ENCODE data around the gene DMXL1.
A peak's percentile ranks its signal among the peaks of the same experiment; 100 is the strongest.
"Not testable (repeated sequence)": the region's sequence is repeated elsewhere in the genome, so short reads cannot be mapped to it uniquely, and the experiment has no call there.

The DMXL1 gene

GRCh38 chr5:119122474-119122873 lies 51.6 kb downstream of the DMXL1 start:
- DNase-seq (ENCODE audit: low read depth): not testable (repeated sequence)

- DNase-seq (ENCODE audit: low read depth): no peak
These were observed 52.4 kb downstream of the DMXL1 start for GRCh38 chr5:119123280-119123679.

GRCh38 chr5:119129770-119130169 lies 58.9 kb downstream of the DMXL1 start:
- no peak for DNase-seq (ENCODE audit: low read depth)

- no peak for DNase-seq (ENCODE audit: low read depth)
These were observed 60.8 kb downstream of the DMXL1 start for GRCh38 chr5:119131530-119132304.

GRCh38 chr5:119135743-119136142 lies 64.9 kb downstream of the DMXL1 start:
- not testable (repeated sequence) for DNase-seq (ENCODE audit: low read depth)

- no peak for DNase-seq (ENCODE audit: low read depth)
These were observed 65.9 kb downstream of the DMXL1 start for GRCh38 chr5:119136666-119137318.

GRCh38 chr5:119153629-119154028 lies 82.7 kb downstream of the DMXL1 start:
- DNase-seq (ENCODE audit: low read depth): no peak

- DNase-seq (ENCODE audit: low read depth): no peak
These were observed 87.3 kb downstream of the DMXL1 start for GRCh38 chr5:119158144-119158543.

GRCh38 chr5:119161430-119161829 lies 90.5 kb downstream of the DMXL1 start:
- no peak for DNase-seq (ENCODE audit: low read depth)

- peak; percentile 57 for DNase-seq (ENCODE audit: low read depth)
These were observed 95.1 kb downstream of the DMXL1 start for GRCh38 chr5:119166026-119166425.

- DNase-seq (ENCODE audit: low read depth): peak; percentile 10
These were observed 97.5 kb downstream of the DMXL1 start for GRCh38 chr5:119168401-119168800.

GRCh38 chr5:119171686-119172085 lies 100.8 kb downstream of the DMXL1 start:
- no peak for DNase-seq (ENCODE audit: low read depth)

GRCh38 chr5:119174578-119175163 lies 103.8 kb downstream of the DMXL1 start:
- DNase-seq (ENCODE audit: low read depth): no peak

GRCh38 chr5:119176785-119177184 lies 105.9 kb downstream of the DMXL1 start:
- DNase-seq (ENCODE audit: low read depth): no peak

- DNase-seq (ENCODE audit: low read depth): no peak
These were observed 106.3 kb downstream of the DMXL1 start for GRCh38 chr5:119177226-119177625.

- DNase-seq (ENCODE audit: low read depth): no peak
These were observed 107.5 kb downstream of the DMXL1 start for GRCh38 chr5:119178435-119178834.

GRCh38 chr5:119179857-119180641 lies 109.2 kb downstream of the DMXL1 start:
- peak; percentile 27 for DNase-seq (ENCODE audit: low read depth)

GRCh38 chr5:119185512-119185911 lies 114.6 kb downstream of the DMXL1 start:
- DNase-seq (ENCODE audit: low read depth): not testable (repeated sequence)

GRCh38 chr5:119187776-119188529 lies 117.1 kb downstream of the DMXL1 start:
- no peak for DNase-seq (ENCODE audit: low read depth)

- no peak for DNase-seq (ENCODE audit: low read depth)
These were observed 119.7 kb downstream of the DMXL1 start for GRCh38 chr5:119190470-119191095.

- no peak for DNase-seq (ENCODE audit: low read depth)
These were observed 121.1 kb downstream of the DMXL1 start for GRCh38 chr5:119191944-119192343.

Data from EH (cell line).